ENCODE results near the gene ZNF408. TPM values are rescaled to one million over a fixed set of nuclear protein-coding genes. Genes with fewer than 3 reads are reported as not detected.

ZNF408 gene
- total RNA-seq, 1 experiment from 2014 or later = 14.4 TPM

- intact Hi-C loops (cut with micrococcal nuclease) = no loop called here
- Histone ChIP-seq H4K20me1 (ENCODE audit: insufficient read depth) (no peaks in the 10 kb centered on the region), H2AFZ (ENCODE audit: low read depth, low read length, poor library complexity, severe bottlenecking) (no peak overlapping the region), H3K9me2 (ENCODE audit: insufficient read depth) (no peaks in the 10 kb centered on the region), H3K27ac (ENCODE audit: low read depth, low read length) (no peak overlapping the region), H3K79me2 (ENCODE audit: insufficient read depth, low read length) (no peaks in the 10 kb centered on the region), H3K9me3 (ENCODE audit: control insufficient read depth in 1 of 2, insufficient read depth in 1 of 2, low read depth in 1 of 2, low read length in 2 of 2) (no peaks in the 10 kb centered on the region), H3K4me2 (ENCODE audit: low read length) (no peak overlapping the region), H3K4me1 (ENCODE audit: control insufficient read depth in 1 of 2, insufficient read depth in 2 of 2, low read length in 2 of 2) (no peaks in the 10 kb centered on the region), H3K27me3 (ENCODE audit: insufficient read depth, low read length) (no peaks in the 10 kb centered on the region), H3K36me3 (ENCODE audit: control insufficient read depth in 1 of 2, insufficient read depth in 2 of 2, low read length in 2 of 2) (peaks cover 12 to 21% of the 10 kb centered on the region in 2 experiments; a peak in 3 of 4 replicates), H3K9ac (ENCODE audit: low read length) (no peak overlapping the region), H3K4me3 (replicated peaks in 1 of 2; ENCODE audit: low read depth in 1 of 2, low read length in 2 of 2) (no peak overlapping the region)
- DNase-seq (ENCODE audit: low read depth, low spot score) = no peak
- POLR2A ChIA-PET = no interaction called here
- no peak for ATAC-seq
- CTCF ChIA-PET = no interaction called here
- no TSS peak for BruUV-seq (replicated peaks)
- TF ChIP-seq, protein P1, sequence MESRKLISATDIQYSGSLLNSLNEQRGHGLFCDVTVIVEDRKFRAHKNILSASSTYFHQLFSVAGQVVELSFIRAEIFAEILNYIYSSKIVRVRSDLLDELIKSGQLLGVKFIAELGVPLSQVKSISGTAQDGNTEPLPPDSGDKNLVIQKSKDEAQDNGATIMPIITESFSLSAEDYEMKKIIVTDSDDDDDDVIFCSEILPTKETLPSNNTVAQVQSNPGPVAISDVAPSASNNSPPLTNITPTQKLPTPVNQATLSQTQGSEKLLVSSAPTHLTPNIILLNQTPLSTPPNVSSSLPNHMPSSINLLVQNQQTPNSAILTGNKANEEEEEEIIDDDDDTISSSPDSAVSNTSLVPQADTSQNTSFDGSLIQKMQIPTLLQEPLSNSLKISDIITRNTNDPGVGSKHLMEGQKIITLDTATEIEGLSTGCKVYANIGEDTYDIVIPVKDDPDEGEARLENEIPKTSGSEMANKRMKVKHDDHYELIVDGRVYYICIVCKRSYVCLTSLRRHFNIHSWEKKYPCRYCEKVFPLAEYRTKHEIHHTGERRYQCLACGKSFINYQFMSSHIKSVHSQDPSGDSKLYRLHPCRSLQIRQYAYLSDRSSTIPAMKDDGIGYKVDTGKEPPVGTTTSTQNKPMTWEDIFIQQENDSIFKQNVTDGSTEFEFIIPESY (IDR thresholded peaks at IDR 0.05; ENCODE audit: extremely low read depth, insufficient replicate concordance, low read length) = no peak
- TF ChIP-seq, protein P2, sequence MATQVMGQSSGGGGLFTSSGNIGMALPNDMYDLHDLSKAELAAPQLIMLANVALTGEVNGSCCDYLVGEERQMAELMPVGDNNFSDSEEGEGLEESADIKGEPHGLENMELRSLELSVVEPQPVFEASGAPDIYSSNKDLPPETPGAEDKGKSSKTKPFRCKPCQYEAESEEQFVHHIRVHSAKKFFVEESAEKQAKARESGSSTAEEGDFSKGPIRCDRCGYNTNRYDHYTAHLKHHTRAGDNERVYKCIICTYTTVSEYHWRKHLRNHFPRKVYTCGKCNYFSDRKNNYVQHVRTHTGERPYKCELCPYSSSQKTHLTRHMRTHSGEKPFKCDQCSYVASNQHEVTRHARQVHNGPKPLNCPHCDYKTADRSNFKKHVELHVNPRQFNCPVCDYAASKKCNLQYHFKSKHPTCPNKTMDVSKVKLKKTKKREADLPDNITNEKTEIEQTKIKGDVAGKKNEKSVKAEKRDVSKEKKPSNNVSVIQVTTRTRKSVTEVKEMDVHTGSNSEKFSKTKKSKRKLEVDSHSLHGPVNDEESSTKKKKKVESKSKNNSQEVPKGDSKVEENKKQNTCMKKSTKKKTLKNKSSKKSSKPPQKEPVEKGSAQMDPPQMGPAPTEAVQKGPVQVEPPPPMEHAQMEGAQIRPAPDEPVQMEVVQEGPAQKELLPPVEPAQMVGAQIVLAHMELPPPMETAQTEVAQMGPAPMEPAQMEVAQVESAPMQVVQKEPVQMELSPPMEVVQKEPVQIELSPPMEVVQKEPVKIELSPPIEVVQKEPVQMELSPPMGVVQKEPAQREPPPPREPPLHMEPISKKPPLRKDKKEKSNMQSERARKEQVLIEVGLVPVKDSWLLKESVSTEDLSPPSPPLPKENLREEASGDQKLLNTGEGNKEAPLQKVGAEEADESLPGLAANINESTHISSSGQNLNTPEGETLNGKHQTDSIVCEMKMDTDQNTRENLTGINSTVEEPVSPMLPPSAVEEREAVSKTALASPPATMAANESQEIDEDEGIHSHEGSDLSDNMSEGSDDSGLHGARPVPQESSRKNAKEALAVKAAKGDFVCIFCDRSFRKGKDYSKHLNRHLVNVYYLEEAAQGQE (IDR thresholded peaks at IDR 0.05; ENCODE audit: low read depth) = no peak
- TF ChIP-seq JUND (IDR thresholded peaks at IDR 0.05) = no peak
- TF ChIP-seq POLR2AphosphoS5 (IDR thresholded peaks at IDR 0.05; ENCODE audit: low read depth, low read length) = no peak
- no peak for TF ChIP-seq CBX3 (IDR thresholded peaks at IDR 0.05; ENCODE audit: low read depth)
- TF ChIP-seq TCF7L2 (IDR thresholded peaks at IDR 0.05; ENCODE audit: borderline replicate concordance, extremely low read depth, insufficient read depth, insufficient read length) = no peak
- TF ChIP-seq ZFX (IDR thresholded peaks at IDR 0.05) = no peak
- no peak for TF ChIP-seq CTCF (IDR thresholded peaks at IDR 0.05 in 2 of 3, conservative IDR thresholded peaks at IDR 0.05 in 1 of 3; ENCODE audit: borderline replicate concordance in 1 of 3, insufficient read depth in 1 of 3, low read depth in 2 of 3, low read length in 2 of 3)
- no peak for TF ChIP-seq POLR2A (IDR thresholded peaks at IDR 0.05; ENCODE audit: borderline replicate concordance, extremely low read depth, insufficient read depth, insufficient read length)
- RAD21 ChIA-PET (ENCODE audit: low non-redundant PET in 1 of 2, low total read pairs in 2 of 2, uncharacterized antibody in 2 of 2, unreplicated experiment in 2 of 2) = no interaction called here
These were observed 45.2 kb upstream of the ZNF408 start for GRCh38 chr11:46655631-46656030.

Measured in HCT116 (cell line).